AG04450 (cell line): ENCODE measurements around the gene CLC. TPM values are rescaled to one million over a fixed set of nuclear protein-coding genes. Genes with fewer than 3 reads are reported as not detected.

ENCODE experiments used
- CTCF ChIA-PET: fragments of 300-600, 350-600 bp; formaldehyde crosslinking; extraction: SDS; loops from one replicate; lab custom pipeline; 2022; ENCODE audit warnings: antibody characterized with exemption, inconsistent platforms; lab: Charles Lee
- POLR2A ChIA-PET: fragments of 350-600 bp; formaldehyde crosslinking; extraction: SDS; loops from one replicate; lab custom pipeline; 2021; ENCODE audit warnings: antibody characterized with exemption, inconsistent platforms; lab: Yijun Ruan, JAX
- DNase-seq: peaks from one replicate; pipeline ENCODE4 v3.0.0-alpha.2; 2011; ENCODE audit warnings: low read depth, low spot score
- H3K27ac ChIP-seq: one replicate; pipeline ENCODE4 v1.5.1; 2012; ENCODE audit warnings: low read depth, low read length, control low read depth
- H3K27me3 ChIP-seq: one replicate; pipeline ENCODE4 v1.6.0; 2012; ENCODE audit warnings: low read length; ENCODE audit not compliant: control insufficient read depth, insufficient read depth
- H3K4me3 ChIP-seq: 2 replicates; pipeline ENCODE4 v1.5.1; 2011; ENCODE audit warnings: mild to moderate bottlenecking, low read depth, low read length, control low read depth
- H3K9me3 ChIP-seq: 2 replicates; pipeline ENCODE4 v1.5.1; 2012; ENCODE audit warnings: low read length; ENCODE audit not compliant: control insufficient read depth, insufficient read depth
- polyA plus RNA-seq: library from polyadenylated mRNA; depleted of rRNA; stranded (reverse); fragments of >200 nt; gene quantifications from 2 replicates; pipeline ENCODE4 v1.2.3, GENCODE V29; 2011
- TF ChIP-seq, protein P1 (sequence below): IDR thresholded peaks from 2 replicates; pipeline ENCODE4 v1.5.1; 2011; ENCODE audit warnings: low read depth, low read length, control low read depth, inconsistent platforms

The CLC gene
- polyA plus RNA-seq, 1 experiment = not detected

DNA sequence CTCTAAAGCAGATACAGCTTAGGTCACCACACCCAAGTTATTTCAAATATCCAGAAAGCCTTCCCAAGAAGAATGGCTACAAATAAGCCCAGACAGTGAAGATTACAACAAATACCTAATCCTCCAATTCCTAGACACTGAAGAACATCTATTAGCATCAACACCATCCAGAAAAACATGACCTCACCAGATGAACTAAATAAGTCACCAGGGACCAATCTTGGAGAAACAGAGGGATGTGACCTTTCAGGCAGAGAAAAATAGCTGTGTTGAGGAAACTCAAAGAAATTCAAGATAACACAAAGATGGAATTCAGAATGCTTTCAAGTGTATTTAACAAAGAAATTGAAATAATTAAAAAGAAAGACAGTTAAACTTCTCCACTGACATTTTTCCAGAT lies 15.0 kb upstream of the CLC start:
- CTCF ChIA-PET = no interaction called here
- Histone ChIP-seq H3K27me3 (no peaks in the 10 kb centered on the region), H3K4me3 (no peak overlapping the region), H3K9me3 (no peaks in the 10 kb centered on the region), H3K27ac (no peak overlapping the region)
- TF ChIP-seq, protein P1, sequence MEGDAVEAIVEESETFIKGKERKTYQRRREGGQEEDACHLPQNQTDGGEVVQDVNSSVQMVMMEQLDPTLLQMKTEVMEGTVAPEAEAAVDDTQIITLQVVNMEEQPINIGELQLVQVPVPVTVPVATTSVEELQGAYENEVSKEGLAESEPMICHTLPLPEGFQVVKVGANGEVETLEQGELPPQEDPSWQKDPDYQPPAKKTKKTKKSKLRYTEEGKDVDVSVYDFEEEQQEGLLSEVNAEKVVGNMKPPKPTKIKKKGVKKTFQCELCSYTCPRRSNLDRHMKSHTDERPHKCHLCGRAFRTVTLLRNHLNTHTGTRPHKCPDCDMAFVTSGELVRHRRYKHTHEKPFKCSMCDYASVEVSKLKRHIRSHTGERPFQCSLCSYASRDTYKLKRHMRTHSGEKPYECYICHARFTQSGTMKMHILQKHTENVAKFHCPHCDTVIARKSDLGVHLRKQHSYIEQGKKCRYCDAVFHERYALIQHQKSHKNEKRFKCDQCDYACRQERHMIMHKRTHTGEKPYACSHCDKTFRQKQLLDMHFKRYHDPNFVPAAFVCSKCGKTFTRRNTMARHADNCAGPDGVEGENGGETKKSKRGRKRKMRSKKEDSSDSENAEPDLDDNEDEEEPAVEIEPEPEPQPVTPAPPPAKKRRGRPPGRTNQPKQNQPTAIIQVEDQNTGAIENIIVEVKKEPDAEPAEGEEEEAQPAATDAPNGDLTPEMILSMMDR = no peak
- DNase-seq = no peak
- POLR2A ChIA-PET = no interaction called here

DNA sequence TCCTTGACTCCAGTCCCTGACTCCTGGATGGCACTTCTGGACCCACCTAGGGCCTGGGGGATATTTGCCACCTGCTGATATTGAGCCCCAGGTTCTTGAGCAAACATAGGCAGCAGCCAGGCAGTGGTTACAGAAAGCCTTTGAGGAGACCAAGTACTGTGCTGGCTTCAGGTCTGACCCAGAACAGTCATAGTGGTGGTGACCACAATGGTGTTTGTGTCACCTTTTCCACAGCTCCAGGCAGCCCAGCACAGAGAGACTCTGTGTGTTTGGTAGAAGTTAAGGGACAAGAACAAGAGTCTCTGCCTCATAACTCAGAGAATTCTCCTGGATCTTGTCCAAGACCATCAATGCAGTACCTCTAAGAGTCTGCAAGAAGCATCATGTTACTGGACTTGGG lies 14.6 kb upstream of the CLC start:
- H3K27ac ChIP-seq = no peak overlapping the region
- no peak for DNase-seq
- ChIA-PET CTCF (no interaction called here), POLR2A (no interaction called here)
- TF ChIP-seq, protein P1 = no peak
- no peaks in the 10 kb centered on the region for H3K27me3 ChIP-seq
- no peaks in the 10 kb centered on the region for H3K9me3 ChIP-seq
- H3K4me3 ChIP-seq = no peak overlapping the region

DNA sequence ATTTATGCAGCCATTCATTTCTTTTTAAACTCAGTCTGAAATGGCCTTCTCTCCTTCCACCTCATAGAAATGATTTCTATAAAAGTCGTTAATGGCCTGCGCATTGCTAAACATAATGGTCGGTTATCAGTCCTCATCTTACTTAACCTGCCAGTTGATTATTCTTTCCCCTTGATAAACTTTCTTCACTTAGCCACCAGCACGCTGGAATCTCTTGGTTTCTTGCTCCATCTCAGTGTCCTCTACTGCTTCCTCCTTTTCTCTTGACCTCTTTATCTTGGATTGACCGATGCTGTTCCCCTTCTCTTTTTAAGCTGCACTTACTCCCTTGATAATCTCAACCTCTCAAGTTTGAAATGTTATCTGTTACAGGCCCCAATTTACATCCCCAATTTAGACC lies 12.2 kb upstream of the CLC start:
- Histone ChIP-seq H3K27ac (no peak overlapping the region), H3K27me3 (no peaks in the 10 kb centered on the region), H3K4me3 (no peak overlapping the region), H3K9me3 (no peaks in the 10 kb centered on the region)
- ChIA-PET CTCF (interaction anchor here (0.7 kb wide), 1 partner anchor 17 kb away, joined by 3 read pairs; no protein-coding TSS in a partner anchor), POLR2A (no interaction called here)
- TF ChIP-seq, protein P1 = no peak
- no peak for DNase-seq

DNA sequence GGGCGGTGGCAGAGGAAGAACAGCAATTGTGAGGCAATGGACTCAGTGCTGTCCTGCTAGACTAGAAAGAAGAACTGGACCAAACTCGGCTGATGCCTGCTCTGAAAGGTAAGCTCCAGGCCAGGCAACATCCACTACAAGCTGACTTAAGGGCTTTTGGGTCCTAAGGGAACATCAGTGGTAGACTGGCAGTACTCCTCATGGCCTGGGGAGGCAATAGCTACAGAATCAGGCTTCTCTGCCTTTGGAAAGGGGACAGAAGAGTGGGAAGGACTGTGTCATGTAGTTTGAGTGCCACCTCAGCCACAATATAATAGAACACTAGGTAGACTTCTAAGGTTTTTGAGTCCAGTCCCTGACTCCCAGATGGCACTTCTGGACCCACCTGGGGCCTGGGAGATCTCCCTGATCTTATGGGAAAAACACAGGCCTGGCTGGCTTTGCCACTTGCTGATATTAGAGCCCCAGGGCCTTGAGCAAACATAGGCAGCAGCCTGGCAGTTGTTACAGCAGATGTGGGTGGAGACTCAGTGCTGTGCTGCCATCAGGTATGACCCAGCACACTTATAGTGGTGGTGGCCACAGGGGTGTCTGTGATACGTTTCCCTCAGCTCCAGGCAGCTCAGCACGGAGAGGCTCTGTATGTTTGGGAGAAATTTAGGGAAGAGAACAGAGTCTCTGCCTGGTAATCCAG lies 9.2 kb upstream of the CLC start:
- TF ChIP-seq, protein P1 = no peak
- Histone ChIP-seq H3K27me3 (no peaks in the 10 kb centered on the region), H3K27ac (no peak overlapping the region), H3K4me3 (no peak overlapping the region), H3K9me3 (no peaks in the 10 kb centered on the region)
- ChIA-PET CTCF (no interaction called here), POLR2A (no interaction called here)
- DNase-seq = no peak

DNA sequence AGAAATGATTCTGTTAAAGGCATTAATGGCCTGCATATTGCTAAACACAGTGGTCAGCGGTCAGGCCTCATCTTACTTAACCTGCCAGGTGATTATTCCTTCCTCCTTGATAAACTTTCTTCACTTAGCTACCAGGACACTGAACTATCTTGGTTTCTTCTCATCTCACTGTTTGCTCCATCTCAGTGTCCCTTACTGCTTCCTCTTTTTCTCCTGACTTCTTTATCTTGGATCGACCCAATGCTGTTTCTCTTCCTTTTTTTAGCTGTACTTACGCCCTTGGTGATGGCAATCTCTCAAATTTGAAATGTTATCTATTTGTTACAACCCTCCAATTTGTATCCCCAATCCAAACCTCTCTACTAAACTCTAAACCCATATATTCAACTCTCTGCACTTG lies 7.8 kb upstream of the CLC start:
- H3K9me3 ChIP-seq = no peaks in the 10 kb centered on the region
- ChIA-PET CTCF (no interaction called here), POLR2A (no interaction called here)
- H3K27ac ChIP-seq = no peak overlapping the region
- DNase-seq = no peak
- no peaks in the 10 kb centered on the region for H3K27me3 ChIP-seq
- TF ChIP-seq, protein P1 = no peak
- H3K4me3 ChIP-seq = no peak overlapping the region
